GM21423 (cell line): ENCODE measurements around the gene CANT1.
A peak's percentile ranks its signal among the peaks of the same experiment; 100 is the strongest.

Experiments
- ATAC-seq: cut with Tn5 transposase; IDR thresholded peaks from one replicate; pipeline ENCODE4 v1.9.1; 2021; ENCODE audit warnings: mild to moderate bottlenecking, moderate library complexity; ENCODE audit not compliant: unreplicated experiment

CANT1 gene

GRCh38 chr17:79009397-79010303 is at the start of gene CANT1:
Gene CANT1, minus strand, starts transcription at chr17:79009764. Its CDS starts 12,142 bp downstream, at chr17:78997622.
- ATAC-seq: peak; percentile 92

GRCh38 chr17:79057737-79058385 is 48.3 kb upstream of the CANT1 start:
- no peak for ATAC-seq

- ATAC-seq: no peak
Observed at GRCh38 chr17:79055197-79055596, 45.6 kb upstream of the CANT1 start.

- no peak for ATAC-seq
Observed at GRCh38 chr17:79054200-79054960, 44.8 kb upstream of the CANT1 start.

GRCh38 chr17:79053251-79053925 is 43.8 kb upstream of the CANT1 start:
- no peak for ATAC-seq

- no peak for ATAC-seq
Observed at GRCh38 chr17:79052131-79052530, 42.6 kb upstream of the CANT1 start.

- no peak for ATAC-seq
Observed at GRCh38 chr17:79051306-79051705, 41.7 kb upstream of the CANT1 start.

GRCh38 chr17:79050551-79050950 is 41.0 kb upstream of the CANT1 start:
- no peak for ATAC-seq

- no peak for ATAC-seq
Observed at GRCh38 chr17:79049821-79050220, 40.3 kb upstream of the CANT1 start.

- ATAC-seq: no peak
Observed at GRCh38 chr17:79048826-79049755, 39.5 kb upstream of the CANT1 start.

GRCh38 chr17:79047923-79048825 is 38.6 kb upstream of the CANT1 start:
- no peak for ATAC-seq

- ATAC-seq: no peak
Observed at GRCh38 chr17:79047291-79047920, 37.8 kb upstream of the CANT1 start.

GRCh38 chr17:79046916-79047280 is 37.3 kb upstream of the CANT1 start:
- no peak for ATAC-seq

GRCh38 chr17:79046197-79046915 is 36.8 kb upstream of the CANT1 start:
- no peak for ATAC-seq

GRCh38 chr17:79045842-79046196 is 36.3 kb upstream of the CANT1 start:
- ATAC-seq: no peak

GRCh38 chr17:79045001-79045729 is 35.6 kb upstream of the CANT1 start:
- no peak for ATAC-seq

- ATAC-seq: no peak
Observed at GRCh38 chr17:79044462-79044861, 34.9 kb upstream of the CANT1 start.
